Endothelial cell of hepatic sinusoid (primary cell): ENCODE results near the gene SLC9A3.

ENCODE experiments used
- in situ Hi-C: cut with HindIII; loops from 2 replicates; pipeline ENCODE4 v1.10.0; 2017; ENCODE audit warnings: low sequenced_read_pairs

SLC9A3 gene

DNA sequence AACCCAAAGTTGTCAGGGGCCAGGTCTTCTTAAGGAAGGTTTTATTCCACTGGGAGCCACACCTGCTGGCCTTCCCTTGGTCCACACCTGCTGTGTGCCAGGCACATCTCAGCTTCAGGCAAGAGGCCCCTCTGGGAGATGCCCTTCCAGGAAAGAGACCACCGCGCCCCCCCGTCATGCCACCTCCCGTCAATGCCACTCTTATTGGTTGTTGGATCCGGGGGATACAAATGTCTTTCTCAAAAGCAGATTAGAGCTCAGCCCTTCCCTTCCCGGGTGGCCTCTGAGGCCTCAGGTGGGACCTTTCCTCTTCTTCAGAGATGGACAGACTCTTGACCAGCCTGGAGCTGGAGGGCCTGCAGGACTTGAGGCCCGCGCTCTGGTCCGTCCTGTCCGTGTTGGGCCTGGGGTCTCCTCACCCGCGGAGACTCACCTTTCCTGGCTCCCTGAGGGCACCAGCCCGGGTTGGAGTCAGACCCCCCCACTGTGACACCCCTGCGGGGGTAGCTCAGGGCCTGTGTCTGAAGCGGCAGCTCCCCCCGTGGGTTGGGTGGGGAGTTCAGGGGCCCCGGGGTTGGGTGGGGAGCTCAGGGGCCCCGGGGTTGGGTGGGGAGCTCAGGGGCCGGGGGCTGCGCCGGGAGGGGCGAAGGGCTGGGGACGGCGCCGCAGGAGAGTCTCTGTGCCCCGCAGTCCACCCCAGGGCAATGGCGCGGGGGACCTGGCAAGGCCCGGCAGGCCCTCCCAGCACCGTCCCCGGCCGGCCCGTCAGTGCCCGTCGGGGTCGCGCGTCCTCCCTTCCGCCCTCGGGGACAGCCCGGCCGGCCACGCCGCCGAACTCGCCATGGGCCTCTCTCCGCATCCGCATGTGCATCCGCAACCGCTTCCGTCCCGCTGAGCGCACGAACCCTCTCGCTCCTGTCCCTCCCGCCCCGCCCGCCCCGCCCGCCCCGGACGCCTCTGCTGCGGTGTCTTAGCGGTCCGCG lies 3.7 kb upstream of the SLC9A3 start:
- in situ Hi-C loops: no loop called here

GRCh38 chr5:526456-527088 lies 2.3 kb upstream of the SLC9A3 start:
- in situ Hi-C loops: no loop called here

- in situ Hi-C loops: no loop called here
Measured at GRCh38 chr5:525916-526315, 1.7 kb upstream of the SLC9A3 start.

GRCh38 chr5:524973-525761 lies 918 bp upstream of the SLC9A3 start:
- in situ Hi-C loops: loop anchor here (25.0 kb wide), 1 partner anchor 237 kb away; no protein-coding TSS in a partner anchor

DNA sequence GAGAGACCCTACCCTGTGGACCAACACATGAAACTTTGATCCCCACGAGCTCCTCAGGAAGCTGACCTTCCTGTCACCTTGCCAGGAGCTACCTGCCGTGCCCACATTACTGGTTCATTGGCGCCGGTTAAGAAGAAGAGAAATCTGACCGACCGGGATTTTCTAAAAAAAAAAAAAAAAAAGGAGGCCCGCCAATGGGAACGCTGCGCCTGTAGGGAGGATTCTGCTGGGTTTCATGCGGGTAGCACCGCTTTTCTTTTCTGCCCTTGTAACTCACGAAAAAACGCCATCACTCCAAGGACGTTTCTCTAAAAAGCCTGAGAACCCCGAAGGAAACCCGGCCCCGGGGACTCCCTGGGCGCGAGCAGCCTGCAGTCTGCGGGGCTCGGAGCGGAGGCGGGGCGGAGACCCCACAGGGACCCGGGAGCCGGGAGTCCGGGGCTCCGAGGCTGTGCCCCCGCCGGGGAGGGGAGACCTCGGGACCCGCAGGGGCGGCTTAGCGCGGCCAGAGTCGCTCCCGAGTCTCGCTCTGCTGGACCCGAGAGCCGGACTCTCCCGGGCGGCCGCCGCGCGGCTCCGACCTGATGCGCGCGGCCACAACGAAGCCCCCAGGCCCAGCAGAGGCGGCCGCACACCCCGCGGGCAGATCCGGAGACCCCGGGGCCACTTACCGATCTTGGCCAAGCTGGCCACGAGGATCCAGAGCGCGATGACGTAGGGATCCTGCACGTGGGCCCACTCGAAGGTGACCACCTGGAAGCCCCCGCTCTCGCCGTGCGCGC lies 617 bp downstream of the SLC9A3 start:
- in situ Hi-C loops: loop anchor here (25.0 kb wide), 1 partner anchor 239 kb away; no protein-coding TSS in a partner anchor

DNA sequence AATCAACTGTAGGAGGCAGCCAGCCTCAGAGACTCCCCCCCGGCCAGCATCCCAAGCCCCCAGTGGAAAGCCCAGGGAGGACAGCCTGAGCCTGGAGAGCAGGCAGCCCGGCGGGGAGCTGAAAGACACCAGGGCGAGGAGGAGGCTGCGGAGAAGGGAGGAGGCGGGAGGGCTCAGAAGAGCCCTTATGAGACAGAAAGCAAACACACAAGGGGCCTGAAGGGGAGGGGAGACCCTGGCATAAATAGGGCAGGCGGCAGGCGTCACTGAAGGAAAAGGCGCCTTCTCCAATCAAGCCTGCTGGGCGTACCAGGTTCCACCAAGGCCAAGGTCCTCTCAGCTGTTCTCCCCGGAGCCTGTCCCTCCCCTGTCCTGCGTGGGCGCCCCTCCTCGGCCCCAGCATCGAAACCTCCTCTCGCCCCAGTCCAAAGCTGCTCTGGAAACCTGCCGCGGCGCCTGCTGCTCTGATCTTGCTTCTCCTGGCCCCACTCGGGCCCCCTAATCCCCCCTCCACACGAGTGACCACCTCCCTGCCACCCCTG lies 1.3 kb downstream of the SLC9A3 start:
- in situ Hi-C loops: loop anchor here (25.0 kb wide), 1 partner anchor 239 kb away; no protein-coding TSS in a partner anchor

DNA sequence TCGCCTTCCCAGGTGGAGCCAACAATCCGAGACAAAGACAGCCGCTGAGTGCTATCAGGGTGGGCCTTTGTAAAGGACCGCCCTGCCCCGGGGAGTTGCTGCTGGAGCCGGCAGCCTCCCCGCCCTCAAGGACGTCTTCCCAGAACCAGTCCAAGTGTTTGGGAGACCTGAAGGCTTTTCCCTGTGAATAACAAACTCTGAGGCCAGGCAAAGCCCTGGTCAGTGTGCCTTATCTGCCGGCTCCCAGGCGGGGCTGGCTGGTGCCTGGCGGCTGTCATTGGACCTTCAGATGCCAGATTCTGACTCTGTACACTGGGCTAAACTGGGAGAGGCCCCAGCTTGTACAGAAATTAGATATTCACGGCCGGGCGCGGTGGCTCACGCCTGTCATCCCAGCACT lies 2.1 kb downstream of the SLC9A3 start:
- in situ Hi-C loops: loop anchor here (25.0 kb wide), 1 partner anchor 240 kb away; no protein-coding TSS in a partner anchor

DNA sequence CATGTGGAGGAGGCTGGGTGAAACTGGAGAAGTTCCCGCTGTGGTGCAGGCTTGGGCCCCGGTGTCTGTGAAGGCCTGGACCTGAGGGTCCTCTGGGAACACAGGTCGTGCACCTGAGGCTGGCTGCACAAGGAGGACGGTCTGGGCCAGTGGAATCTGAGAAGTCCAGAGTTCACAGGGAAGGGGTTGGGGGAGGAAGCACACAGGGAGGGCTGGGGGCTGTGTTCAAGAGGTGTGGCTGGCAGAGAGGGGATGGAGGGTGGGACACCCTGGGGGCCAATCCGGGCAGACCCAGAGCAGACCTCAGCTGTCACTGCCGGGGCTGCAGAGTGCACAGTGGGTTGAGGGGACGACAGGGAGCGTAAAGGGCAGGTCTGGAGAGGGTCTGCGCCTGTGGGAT lies 2.6 kb downstream of the SLC9A3 start:
- in situ Hi-C loops: loop anchor here (25.0 kb wide), 1 partner anchor 241 kb away; no protein-coding TSS in a partner anchor

- in situ Hi-C loops: loop anchor here (25.0 kb wide), 1 partner anchor 241 kb away; no protein-coding TSS in a partner anchor
Measured at GRCh38 chr5:520850-521226, 3.4 kb downstream of the SLC9A3 start.

DNA sequence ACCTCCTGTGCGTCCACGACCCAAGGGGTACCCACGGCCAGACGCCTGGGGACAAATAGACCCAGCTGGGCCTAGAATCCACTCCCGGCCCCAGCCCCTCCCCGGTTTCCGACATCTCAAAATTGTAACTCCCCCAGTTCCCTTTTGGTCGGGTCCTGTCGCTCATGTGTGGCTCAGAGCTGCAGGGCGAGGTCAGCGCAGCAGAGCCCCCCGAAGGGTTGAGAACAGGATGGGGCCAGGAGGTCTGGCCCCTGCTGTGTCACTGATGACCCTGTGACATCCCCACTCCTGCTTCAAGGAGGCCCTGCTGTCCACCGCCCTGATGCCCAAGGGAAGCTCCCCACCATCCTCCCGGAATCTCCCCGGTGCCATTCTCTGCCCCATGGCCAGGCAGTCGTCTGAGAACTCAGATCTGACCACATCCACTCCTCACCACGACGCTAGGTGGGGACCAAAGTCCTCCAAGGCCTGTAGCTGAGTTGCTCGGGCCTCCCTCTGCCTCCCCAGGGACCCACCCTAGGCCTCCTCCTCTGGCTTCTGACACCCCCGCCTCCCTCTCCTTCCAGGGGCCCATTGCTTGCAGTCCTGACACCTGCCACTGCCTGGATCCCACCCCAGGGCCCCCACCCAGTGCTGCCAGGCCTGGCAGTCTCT lies 3.9 kb downstream of the SLC9A3 start:
- in situ Hi-C loops: loop anchor here (25.0 kb wide), 1 partner anchor 242 kb away; no protein-coding TSS in a partner anchor

DNA sequence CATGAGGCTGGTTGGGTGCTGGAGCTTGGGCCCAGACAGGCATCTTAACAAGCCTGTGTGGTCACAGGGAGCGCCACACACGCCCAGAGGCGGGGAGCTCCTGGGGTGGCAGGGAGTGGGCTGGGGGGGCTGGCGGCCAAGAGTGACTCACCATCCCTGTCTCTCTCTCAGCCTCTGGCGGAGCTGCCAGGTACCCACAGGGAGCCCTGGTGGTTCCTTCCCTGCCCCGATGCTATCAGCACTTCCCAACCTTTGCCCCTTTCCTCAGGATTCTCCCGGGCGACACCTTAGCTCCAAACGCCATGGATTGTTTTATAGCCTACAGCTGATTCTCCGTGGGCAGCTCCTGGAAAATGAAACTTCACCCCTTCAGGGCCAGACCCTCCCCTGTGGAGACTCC lies 5.5 kb downstream of the SLC9A3 start:
- in situ Hi-C loops: loop anchor here (25.0 kb wide), 1 partner anchor 244 kb away; no protein-coding TSS in a partner anchor

- in situ Hi-C loops: loop anchor here (25.0 kb wide), 1 partner anchor 245 kb away; no protein-coding TSS in a partner anchor
Measured at GRCh38 chr5:517535-518100, 6.6 kb downstream of the SLC9A3 start.

GRCh38 chr5:516980-517379 lies 7.3 kb downstream of the SLC9A3 start:
- in situ Hi-C loops: loop anchor here (25.0 kb wide), 1 partner anchor 245 kb away; no protein-coding TSS in a partner anchor

DNA sequence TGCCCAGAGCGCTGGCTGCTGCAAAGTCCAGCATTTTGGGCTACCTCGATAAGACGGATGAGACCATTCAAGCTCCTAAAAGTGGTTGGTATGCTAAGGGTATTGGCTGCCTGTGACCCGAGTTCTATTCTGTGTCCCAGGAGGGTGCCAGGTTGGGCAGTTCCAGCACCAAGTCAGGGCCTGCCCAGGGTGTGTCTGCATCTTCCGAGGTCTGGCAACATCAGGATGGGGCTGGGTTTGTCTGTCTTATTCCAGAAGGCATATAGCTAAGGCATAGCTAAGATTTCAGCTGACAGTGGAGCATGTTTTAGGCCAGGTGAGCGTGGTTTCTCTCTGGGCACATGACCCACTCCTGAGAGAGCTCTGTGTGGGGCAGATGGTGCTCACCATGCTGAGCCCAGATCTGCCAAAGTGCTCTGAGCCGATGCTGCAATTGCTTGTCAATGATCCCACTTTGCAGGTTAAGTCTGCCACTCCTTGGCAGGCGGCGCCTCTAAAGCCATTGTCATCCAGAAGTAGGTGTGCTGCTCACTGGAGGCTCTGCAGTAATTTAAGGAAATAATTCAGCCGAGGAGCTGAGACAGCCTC lies 7.8 kb downstream of the SLC9A3 start:
- in situ Hi-C loops: loop anchor here (25.0 kb wide), 1 partner anchor 246 kb away; no protein-coding TSS in a partner anchor

- in situ Hi-C loops: loop anchor here (25.0 kb wide), 1 partner anchor 247 kb away; no protein-coding TSS in a partner anchor
Measured at GRCh38 chr5:515273-515836, 8.9 kb downstream of the SLC9A3 start.

DNA sequence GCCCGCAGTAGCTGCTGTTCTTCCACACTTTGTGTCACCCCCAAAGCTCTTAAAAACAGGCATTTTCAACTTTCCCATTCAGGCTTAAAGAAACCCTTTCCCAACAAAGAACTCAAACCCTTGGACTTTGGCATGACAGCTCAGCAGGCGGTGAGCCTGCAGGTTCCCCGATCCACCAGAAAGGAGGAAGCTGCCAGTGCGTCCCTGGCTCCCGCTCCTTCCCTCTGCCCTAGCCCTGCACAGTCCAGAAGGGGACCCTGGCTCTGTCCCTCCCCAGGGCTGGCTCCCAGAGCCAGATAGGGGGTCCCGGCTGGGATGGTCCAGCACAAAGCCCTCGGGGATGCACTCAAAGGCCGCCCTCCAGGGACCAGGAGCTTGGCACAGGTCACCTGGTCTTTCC lies 9.6 kb downstream of the SLC9A3 start:
- in situ Hi-C loops: loop anchor here (25.0 kb wide), 1 partner anchor 248 kb away; no protein-coding TSS in a partner anchor

DNA sequence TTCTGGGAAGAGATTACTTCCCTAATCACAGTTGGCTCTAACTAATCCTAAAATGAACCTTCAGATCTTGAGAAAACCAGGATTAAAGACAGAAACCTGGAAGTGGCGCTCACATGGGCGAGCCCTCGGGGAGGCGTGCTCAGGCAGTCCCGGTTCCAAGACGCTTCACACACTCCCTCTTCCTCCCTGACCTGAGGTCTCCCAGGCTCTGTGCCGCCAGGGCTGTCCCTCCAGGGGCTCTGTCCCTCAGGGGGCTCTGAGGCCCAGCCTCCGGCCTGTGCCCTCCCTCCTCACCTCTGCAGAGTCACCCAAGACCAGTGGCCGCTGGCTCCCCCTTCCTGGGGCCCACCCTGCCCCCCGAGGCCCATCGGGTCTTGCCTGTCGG lies 10.2 kb downstream of the SLC9A3 start:
- in situ Hi-C loops: loop anchor here (25.0 kb wide), 1 partner anchor 248 kb away; no protein-coding TSS in a partner anchor
